GM13977 (cell line): ENCODE results near the gene MAP3K6.

ENCODE experiments used
- DNase-seq: peaks from one replicate; pipeline ENCODE4 v3.0.0; 2012; ENCODE audit warnings: low spot score
- in situ Hi-C: fragments of 300-500 bp; cut with MboI; formaldehyde crosslinking; loops from one replicate; pipeline ENCODE4 v1.12.0; 2022; ENCODE audit warnings: low sequenced_read_pairs, low pct_unique_long_range_greater_than_20kb, mixed read lengths, inconsistent platforms; ENCODE audit not compliant: unreplicated experiment
- TF ChIP-seq, protein P1 (sequence below): IDR thresholded peaks from 2 replicates; pipeline ENCODE4 v1.5.1; 2012; ENCODE audit warnings: mild to moderate bottlenecking, control low read depth; ENCODE audit not compliant: insufficient read depth; ENCODE audit errors: extremely low read depth, missing control alignments

MAP3K6 gene

GRCh38 chr1:27360159-27361043, 6.4 kb downstream of the MAP3K6 start:
- in situ Hi-C loops: no loop called here
- TF ChIP-seq, protein P1, sequence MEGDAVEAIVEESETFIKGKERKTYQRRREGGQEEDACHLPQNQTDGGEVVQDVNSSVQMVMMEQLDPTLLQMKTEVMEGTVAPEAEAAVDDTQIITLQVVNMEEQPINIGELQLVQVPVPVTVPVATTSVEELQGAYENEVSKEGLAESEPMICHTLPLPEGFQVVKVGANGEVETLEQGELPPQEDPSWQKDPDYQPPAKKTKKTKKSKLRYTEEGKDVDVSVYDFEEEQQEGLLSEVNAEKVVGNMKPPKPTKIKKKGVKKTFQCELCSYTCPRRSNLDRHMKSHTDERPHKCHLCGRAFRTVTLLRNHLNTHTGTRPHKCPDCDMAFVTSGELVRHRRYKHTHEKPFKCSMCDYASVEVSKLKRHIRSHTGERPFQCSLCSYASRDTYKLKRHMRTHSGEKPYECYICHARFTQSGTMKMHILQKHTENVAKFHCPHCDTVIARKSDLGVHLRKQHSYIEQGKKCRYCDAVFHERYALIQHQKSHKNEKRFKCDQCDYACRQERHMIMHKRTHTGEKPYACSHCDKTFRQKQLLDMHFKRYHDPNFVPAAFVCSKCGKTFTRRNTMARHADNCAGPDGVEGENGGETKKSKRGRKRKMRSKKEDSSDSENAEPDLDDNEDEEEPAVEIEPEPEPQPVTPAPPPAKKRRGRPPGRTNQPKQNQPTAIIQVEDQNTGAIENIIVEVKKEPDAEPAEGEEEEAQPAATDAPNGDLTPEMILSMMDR: no peak
- peak; percentile 71 for DNase-seq

DNA sequence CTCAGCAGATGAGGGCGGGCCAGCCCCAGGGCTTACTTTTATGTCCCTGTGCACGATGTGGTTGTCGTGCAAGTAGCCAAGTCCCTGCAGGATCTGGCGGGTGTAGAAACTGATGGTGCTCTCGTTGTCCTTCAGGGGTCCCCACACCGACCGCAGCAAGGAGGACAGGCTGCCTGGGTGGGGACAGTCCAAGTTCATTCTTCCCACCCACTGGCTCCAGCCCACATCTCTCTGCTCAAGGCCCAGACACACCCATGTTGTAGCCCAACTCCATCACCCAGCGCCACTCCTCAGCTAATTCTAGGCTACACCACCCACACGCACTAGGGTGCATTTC, 7.0 kb downstream of the MAP3K6 start:
- DNase-seq: no peak
- TF ChIP-seq, protein P1: no peak
- in situ Hi-C loops: no loop called here

DNA sequence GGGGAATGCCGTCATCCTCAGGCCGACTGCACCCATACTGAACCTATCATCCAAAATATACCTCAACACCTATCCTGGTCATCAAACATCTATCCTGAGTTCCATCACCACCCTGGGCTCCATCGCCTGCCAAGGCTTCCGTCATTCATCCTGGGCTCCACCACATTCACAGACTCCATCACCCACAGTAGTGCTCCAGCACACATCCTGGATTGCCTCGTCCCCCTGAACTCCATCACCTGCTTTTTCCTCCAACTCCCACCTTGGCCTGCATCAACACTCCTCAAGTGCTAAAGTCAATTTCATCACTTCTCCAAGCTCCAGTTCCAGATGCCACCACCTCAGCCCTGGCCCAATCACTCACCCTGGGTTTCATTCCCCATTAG, 7.8 kb downstream of the MAP3K6 start:
- TF ChIP-seq, protein P1: no peak
- in situ Hi-C loops: no loop called here
- no peak for DNase-seq

GRCh38 chr1:27358038-27358927, 8.5 kb downstream of the MAP3K6 start:
- TF ChIP-seq, protein P1: no peak
- in situ Hi-C loops: no loop called here
- no peak for DNase-seq

DNA sequence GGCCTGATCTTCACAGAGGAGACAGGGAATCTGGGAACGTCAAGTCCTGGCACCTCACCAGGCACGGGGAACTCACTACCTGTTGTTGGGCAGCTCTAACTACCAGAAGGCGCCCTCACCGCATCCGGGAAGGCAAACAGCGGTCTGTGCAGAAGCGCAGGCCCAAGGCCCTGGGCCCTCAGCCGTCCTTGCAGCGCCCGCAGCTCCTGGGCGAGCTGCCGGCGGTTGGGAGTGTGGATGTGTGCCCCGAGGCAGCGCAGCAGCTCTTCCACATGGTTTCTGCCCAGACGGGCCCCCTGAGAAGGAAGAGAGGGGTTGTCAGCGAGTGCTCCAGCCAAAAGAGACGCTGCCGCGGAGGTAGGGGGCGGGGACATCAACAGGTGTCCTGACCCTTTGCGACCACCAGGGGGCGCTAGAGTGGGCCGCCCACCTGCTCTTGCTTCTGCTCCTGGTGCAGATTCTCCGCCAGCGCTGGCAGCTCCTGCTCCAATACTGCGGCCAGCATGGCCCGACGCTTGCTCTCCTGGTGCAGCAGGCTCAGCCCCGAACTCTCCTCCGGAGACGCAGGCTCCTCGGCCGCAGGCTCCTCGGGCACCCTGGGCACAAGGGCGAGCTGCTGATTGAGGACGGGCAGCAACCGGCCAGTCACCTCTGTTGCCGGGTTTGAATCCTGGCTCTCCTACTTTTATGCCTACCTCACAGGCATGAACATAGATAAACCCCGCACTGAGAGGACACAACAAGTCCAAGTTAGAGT, 9.3 kb downstream of the MAP3K6 start:
- DNase-seq: peak; percentile 97

More for the DNA sequence above, 9.3 kb downstream of the MAP3K6 start:
- TF ChIP-seq, protein P1: peak; percentile 96
- in situ Hi-C loops: no loop called here
